Left hindlimb (tissue), 1 donor: ENCODE data around the gene MAPK14.

Source experiments
- DNase-seq: peaks from one replicate; pipeline ENCODE4 v3.0.0-alpha.2; 2018

The MAPK14 gene

GRCh38 chr6:36038120-36038876, 10.7 kb downstream of the MAPK14 start:
- DNase-seq: peak; percentile 36

DNA sequence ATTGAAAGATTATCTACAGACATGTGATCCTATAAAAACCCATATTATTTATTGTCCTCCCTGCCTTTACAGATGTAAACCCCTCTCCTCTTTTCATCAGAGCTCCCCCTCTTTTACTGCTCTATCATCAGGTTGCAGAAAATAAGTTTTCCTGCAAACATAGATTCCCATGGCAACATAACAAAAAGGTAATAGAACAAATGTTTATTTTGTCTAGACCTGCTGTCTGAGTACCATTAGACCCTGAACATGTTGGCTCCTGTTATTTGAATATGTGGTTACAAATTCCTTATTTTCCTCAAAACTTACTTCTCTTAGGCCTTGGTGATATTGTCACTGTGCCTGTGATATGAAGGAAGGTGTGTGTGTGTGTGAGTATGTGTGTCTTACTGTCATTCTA, 11.5 kb downstream of the MAPK14 start:
- DNase-seq: no peak

DNA sequence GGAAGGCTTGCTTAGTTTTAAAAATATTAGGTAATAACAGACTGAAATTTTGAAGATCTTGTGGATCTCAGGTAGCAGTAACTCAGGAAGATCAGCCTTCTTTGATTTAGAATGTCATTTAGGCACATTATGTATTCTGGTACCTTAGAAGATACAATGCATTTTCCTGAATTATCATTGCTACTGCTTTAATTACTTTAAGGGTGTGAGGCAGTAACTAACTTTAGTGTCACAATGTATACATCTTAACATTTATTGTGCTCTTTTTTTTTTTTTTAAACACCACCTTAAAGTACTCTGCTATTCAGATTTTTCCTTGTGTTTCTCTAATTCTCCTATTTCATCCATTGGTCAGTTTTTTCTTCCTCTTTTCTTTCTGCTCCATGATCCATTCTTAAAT, 13.3 kb downstream of the MAPK14 start:
- no peak for DNase-seq

DNA sequence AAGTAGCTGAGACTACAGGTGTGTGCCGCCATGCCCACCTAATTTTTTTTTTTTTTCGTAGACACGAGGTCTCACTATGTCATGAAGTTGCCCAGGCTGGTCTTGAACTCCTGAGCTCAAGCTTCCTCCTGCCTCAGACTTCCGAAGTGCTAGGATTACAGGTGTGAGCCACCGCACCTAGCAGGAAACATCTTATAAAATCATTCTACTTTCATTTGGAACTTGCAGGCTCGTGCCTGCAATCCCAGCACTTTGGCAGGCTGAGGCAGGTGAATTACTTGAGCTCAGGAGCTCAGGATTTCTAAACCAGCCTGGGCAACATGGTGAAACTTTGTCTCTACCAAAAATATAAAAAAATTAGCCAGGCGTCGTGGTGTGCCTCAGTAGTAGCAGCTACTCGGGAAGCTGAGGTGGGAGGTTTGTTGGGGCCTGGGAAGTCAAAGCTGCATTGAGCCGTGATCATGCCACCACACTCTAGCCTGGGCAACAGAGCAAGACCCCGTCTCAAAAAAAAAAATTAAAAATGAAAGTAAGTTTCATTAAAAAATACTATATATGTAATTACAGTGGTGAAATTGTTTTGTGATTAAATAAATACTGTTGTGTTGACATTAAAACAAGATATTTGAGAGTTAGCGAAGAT, 15.1 kb downstream of the MAPK14 start:
- DNase-seq: no peak

GRCh38 chr6:36049582-36049981, 22.0 kb downstream of the MAPK14 start:
- DNase-seq: no peak

DNA sequence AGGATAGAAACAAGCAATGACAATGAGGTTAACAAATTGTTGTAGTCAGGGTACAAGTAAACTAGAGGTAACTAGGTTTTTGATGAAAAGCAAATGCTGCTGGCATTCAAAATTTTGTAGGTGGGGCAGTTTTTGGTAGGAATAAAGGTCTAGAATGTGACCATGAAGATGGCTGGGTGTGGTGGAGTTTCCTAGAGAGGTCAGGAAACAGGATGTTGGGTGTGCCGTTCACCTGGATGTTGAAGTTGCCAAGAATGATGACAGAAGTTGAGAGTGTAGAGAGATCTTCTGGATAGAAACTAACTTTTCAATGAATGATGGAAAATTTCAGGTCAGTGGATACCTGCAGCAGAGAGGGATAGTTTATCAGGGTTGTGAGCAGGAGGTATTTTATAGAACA, 22.7 kb downstream of the MAPK14 start:
- DNase-seq: no peak

DNA sequence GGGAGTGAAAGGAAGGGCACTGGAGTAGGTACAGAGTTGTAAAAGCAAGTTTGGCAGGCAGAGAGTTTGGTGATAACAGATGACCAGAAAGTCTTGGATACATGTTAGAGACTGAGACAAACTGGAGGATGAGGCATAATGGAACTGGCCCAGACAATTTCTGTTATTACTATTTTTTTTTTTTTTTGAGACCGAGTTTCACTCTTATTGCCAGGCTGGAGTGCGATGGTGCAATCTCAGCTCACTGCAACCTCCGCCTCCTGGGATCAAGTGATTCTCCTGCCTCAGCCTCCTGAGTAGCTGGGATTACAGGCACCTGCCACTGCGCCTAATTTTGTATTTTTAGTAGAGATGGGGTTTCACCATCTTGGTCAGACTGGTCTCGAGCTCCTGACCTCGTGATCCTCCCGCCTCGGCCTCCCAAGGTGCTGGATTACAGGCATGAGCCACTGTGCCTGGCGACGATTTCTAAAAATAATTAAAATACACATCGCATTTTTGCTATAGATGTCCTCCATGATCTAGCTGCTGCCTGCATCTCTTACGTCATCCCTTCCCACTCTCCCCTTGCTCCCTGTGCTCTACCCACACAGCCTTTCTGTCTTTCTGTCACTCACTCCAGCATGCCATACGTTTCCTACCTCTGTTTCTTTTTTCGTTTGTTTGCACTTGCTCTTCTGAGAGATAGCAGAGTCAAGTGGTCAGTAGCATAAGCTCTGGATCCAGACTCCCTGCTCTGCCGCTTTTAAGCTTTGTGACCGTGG, 23.5 kb downstream of the MAPK14 start:
- no peak for DNase-seq

GRCh38 chr6:36052097-36052496, 24.5 kb downstream of the MAPK14 start:
- DNase-seq: peak; percentile 45

DNA sequence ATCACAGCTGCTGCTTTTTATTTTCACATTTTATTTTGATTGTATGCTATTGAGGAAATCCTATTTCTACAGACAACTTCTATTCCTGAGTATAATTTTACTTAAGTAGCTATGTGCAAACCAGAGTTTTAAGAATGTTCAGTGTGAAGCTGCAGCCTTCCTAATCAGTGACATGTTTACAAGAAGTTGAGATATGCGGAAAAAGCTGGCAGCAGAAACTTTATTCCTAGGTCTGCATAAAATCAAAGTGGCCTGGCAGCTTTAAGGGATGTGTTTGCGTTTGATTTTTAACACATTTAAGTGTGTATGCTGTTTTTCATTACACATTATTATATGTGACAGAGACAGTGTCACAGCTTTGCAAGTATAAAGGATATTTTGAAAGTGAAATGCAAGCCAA, 26.3 kb downstream of the MAPK14 start:
- no peak for DNase-seq

GRCh38 chr6:36054415-36054814, 26.8 kb downstream of the MAPK14 start:
- DNase-seq: no peak

- DNase-seq: no peak
Measured at GRCh38 chr6:36054956-36055355, 27.3 kb downstream of the MAPK14 start.

DNA sequence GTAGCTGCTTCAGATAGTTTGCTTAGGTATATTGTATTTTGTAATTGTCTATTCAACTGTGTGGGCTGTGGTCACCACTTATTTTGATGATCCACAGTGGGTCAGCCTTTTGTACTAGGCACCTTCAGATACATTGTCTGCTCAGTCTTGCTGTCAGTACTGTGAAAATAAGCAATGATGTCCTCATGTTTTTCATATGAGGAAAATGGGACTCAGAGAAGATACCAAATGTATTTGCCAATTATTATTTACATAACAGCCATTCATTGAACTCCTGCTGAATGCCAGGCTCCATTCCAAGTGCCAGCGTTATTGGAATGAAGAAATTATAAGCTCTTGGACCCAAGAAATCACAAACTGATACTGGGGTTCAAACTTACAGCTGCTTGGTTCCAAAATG, 28.6 kb downstream of the MAPK14 start:
- DNase-seq: no peak

GRCh38 chr6:36061236-36061635, 33.6 kb downstream of the MAPK14 start:
- no peak for DNase-seq

DNA sequence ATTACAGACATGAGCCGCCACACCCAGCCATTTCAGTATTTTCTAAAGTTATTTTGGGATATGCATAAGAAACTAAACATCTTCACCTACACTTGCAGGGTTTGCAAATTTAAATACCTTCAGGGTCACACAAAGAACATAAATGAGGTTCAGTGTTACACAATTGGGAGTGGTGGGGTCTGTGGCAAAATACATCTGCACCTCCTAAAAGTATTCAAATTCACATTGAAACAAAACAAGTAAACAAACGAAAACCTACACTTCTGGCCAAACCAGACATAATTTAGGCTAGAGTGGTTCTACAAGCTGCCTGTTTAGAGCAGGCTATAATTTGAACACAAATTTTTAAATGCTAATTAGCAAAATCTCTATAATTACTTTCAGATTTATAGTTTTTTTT, 34.6 kb downstream of the MAPK14 start:
- DNase-seq: no peak

- DNase-seq: no peak
Measured at GRCh38 chr6:36063318-36064060, 35.9 kb downstream of the MAPK14 start.

DNA sequence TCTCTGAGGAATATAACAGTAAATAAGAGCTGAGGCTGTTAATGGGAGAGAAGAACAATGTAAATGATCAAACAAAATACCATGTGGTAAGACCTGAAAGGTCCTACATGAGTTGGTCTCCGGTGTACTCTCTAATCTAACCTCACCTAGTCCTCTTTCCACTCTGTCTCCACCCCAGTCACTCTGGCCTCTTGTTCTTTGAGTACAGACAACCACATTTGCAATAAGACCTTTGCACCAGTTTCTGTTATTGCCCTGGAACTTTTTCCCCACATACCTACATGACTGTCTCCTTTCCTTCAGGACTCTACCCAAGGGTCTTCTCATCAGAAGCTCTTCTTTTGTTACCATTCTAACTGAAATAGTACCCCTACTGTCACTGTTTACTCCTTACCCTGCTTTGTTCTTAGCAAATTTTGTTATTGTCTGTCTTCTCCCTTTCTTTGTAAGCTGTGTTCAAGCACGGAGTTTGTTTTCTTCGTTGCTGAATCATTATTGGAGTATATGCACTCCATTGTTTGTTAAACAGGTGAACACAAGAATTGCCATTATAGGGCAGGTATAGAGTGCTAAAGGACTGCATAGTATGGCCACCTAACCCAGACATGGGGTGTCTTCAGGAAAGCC, 37.3 kb downstream of the MAPK14 start:
- DNase-seq: no peak

- DNase-seq: no peak
Measured at GRCh38 chr6:36065916-36066315, 38.3 kb downstream of the MAPK14 start.

GRCh38 chr6:36066817-36067216, 39.2 kb downstream of the MAPK14 start:
- DNase-seq: no peak

DNA sequence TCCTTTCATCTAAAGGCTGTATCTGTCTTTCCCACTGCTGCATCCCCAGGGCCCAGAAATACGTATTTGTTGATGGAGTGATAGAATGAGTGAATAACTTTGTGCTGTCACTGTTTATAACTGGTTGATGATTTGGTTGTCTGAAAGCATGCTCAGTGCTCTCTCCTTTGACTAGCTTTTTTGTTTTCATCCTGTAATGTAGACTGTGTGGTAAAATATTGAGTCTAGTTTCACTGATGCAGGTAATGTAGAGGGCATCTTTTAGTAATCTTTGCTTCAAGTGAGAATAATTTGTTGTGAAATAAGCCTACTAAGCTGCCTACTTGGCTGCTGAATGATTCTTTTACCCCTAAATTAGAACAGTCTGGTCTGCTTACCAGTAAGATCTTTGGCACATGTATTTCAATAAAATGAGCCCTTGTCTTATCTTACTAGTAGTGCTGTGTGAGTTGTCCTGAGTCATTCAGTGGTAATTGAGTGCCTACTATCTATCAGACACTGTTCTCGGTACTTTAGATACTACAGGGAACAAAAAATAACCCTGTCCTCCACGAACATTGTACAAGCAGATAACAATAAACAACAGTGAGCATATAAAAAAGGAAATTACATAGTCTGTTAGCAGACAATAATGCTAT, 39.9 kb downstream of the MAPK14 start:
- no peak for DNase-seq

DNA sequence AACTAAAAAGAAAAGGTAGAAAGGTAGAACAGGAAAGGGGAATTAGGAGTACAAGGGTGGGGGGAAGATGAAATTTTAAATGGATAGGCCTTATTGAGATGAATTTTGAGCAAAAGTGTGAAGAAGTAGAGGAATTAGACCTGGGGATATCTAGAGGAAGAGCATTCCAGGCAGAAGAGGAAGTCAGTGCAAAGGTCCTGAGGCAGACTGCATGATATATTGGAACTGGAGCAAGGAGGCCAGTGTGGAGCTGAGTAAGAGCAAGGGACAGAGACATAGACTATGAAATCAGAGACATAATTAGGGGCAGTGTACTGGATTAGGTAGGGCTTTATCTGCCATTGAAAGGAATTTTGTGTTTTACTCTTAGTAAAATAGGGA, 40.4 kb downstream of the MAPK14 start:
- no peak for DNase-seq

DNA sequence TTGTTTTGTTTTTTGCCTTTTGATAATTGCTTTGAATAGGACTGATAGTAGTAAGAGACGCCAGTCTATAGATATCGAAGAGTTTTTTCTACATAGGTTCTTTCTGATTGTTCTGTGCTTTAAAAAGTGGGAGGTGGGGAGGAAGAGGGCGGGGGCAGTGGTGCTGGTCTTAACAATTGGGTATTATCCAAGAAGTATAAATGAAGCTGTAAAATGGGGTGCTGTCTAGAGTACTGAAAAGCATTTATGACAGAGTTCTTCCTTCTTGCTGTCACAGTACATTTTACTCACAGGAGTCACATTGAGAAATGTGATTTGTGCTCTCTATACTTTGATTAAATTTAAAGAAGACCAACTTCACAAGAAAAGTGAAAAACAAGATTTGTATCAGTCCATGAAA, 41.0 kb downstream of the MAPK14 start:
- DNase-seq: no peak

DNA sequence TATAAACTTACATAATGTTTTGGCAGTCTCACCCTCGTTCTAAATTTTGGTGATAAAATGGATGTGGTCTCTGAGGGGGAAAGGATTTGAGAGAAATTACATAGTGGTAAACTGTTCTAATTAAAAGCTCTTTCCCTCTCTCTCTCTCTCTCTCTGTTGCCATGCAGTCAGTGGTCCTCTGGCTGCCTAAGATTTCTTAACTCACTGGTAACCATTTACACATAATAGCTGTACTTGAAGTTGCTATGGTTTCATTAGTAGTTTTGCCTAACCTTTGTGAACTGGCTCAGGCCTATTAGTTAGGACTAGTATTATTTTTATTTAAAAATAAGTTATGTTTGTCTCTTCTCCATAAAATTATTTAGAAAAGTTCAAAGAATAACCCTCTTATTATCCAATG, 42.0 kb downstream of the MAPK14 start:
- DNase-seq: no peak
